H9 (cell line): ENCODE data around the gene SMIM1. TPM values are rescaled to one million over a fixed set of nuclear protein-coding genes. Genes with fewer than 3 reads are reported as not detected.

ENCODE experiments used
- DNase-seq: peaks from one replicate; pipeline ENCODE4 v3.0.0-alpha.2; 2017
- H2AFZ ChIP-seq: one replicate; pipeline ENCODE4 v1.6.1; 2013; ENCODE audit warnings: mild to moderate bottlenecking, low read length, control low read depth, moderate library complexity
- H2AK5ac ChIP-seq: 2 replicates; pipeline ENCODE4 v1.6.1; 2013; ENCODE audit warnings: low read length, control low read depth, mixed read lengths; ENCODE audit not compliant: insufficient read length
- H2BK120ac ChIP-seq: one replicate; pipeline ENCODE4 v1.6.1; 2013; ENCODE audit warnings: low read depth, mild to moderate bottlenecking, low read length, control low read depth, inconsistent platforms; ENCODE audit not compliant: poor library complexity, severe bottlenecking
- H2BK12ac ChIP-seq: 2 replicates; pipeline ENCODE4 v1.6.1; 2013; ENCODE audit warnings: low read length, control low read depth, mixed read lengths, low read depth; ENCODE audit not compliant: insufficient read length
- H2BK15ac ChIP-seq: 2 replicates; pipeline ENCODE4 v1.6.1; 2013; ENCODE audit warnings: low read depth, low read length, control low read depth
- H2BK20ac ChIP-seq: one replicate; pipeline ENCODE4 v1.6.1; 2013; ENCODE audit warnings: low read depth, mild to moderate bottlenecking, low read length, control low read depth, inconsistent platforms; ENCODE audit not compliant: poor library complexity, severe bottlenecking
- H2BK5ac ChIP-seq: 2 replicates; pipeline ENCODE4 v1.6.1; 2013; ENCODE audit warnings: low read length, control low read depth, mixed read lengths; ENCODE audit not compliant: insufficient read length
- H3K14ac ChIP-seq: 2 replicates; pipeline ENCODE4 v1.6.1; 2013; ENCODE audit warnings: low read length, control low read depth; ENCODE audit not compliant: insufficient read depth
- H3K18ac ChIP-seq: 2 replicates; pipeline ENCODE4 v1.6.1; 2013; ENCODE audit warnings: low read depth, mild to moderate bottlenecking, mixed read lengths, low read length, control low read depth; ENCODE audit not compliant: insufficient read length
- H3K23ac ChIP-seq: 2 replicates; pipeline ENCODE4 v1.6.1; 2013; ENCODE audit warnings: low read length, control low read depth, mixed read lengths, low read depth; ENCODE audit not compliant: insufficient read length
- H3K23me2 ChIP-seq: 2 replicates; pipeline ENCODE4 v1.6.1; 2013; ENCODE audit warnings: low read depth, mild to moderate bottlenecking, mixed read lengths, low read length, control low read depth; ENCODE audit not compliant: insufficient read length, poor library complexity, severe bottlenecking
- H3K27ac ChIP-seq: 2 replicates; pipeline ENCODE4 v1.5.1; 2013; ENCODE audit warnings: low read length, control low read depth, mixed read lengths, low read depth; ENCODE audit not compliant: insufficient read length
- H3K27me3 ChIP-seq: 2 replicates; pipeline ENCODE4 v1.6.1; 2013; ENCODE audit warnings: low read length, control low read depth, inconsistent platforms; ENCODE audit not compliant: insufficient read depth
- H3K4ac ChIP-seq: 2 replicates; pipeline ENCODE4 v1.6.1; 2013; ENCODE audit warnings: low read depth, mild to moderate bottlenecking, control low read depth, inconsistent platforms, low read length, moderate library complexity
- H3K4me1 ChIP-seq: 2 replicates; pipeline ENCODE4 v1.6.1; 2013; ENCODE audit warnings: low read length, control low read depth, inconsistent platforms; ENCODE audit not compliant: insufficient read depth
- H3K4me2 ChIP-seq: 2 replicates; pipeline ENCODE4 v1.6.1; 2013; ENCODE audit warnings: low read length, control low read depth, mixed read lengths; ENCODE audit not compliant: insufficient read length, insufficient read depth
- H3K56ac ChIP-seq: 2 replicates; pipeline ENCODE4 v1.6.1; 2013; ENCODE audit warnings: low read depth, mild to moderate bottlenecking, mixed read lengths, low read length, control low read depth; ENCODE audit not compliant: insufficient read length
- H3K79me1 ChIP-seq: 2 replicates; pipeline ENCODE4 v1.6.1; 2013; ENCODE audit warnings: low read depth, mild to moderate bottlenecking, moderate library complexity, low read length, control low read depth, inconsistent platforms; ENCODE audit not compliant: insufficient read depth, poor library complexity, severe bottlenecking
- H3K79me2 ChIP-seq: 2 replicates; pipeline ENCODE4 v1.6.1; 2013; ENCODE audit warnings: low read length, control low read depth, inconsistent platforms; ENCODE audit not compliant: insufficient read depth
- H3K9ac ChIP-seq: 2 replicates; pipeline ENCODE4 v1.6.1; 2013; ENCODE audit warnings: low read length, control low read depth, mixed read lengths; ENCODE audit not compliant: insufficient read length; ENCODE audit errors: extremely low read depth
- H3K9me3 ChIP-seq: one replicate; pipeline ENCODE4 v1.6.1; 2013; ENCODE audit warnings: low read depth, low read length, inconsistent platforms; ENCODE audit not compliant: control insufficient read depth
- H3T11ph ChIP-seq: one replicate; pipeline ENCODE4 v1.6.1; 2013; ENCODE audit warnings: mild to moderate bottlenecking, low read length, control low read depth, inconsistent platforms
- H4K20me1 ChIP-seq: one replicate; pipeline ENCODE4 v1.6.1; 2013; ENCODE audit not compliant: control insufficient read depth, insufficient read length, insufficient read depth
- H4K5ac ChIP-seq: 2 replicates; pipeline ENCODE4 v1.6.1; 2013; ENCODE audit warnings: low read depth, mild to moderate bottlenecking, mixed read lengths, low read length, control low read depth; ENCODE audit not compliant: insufficient read length
- H4K8ac ChIP-seq: replicated peaks from 2 replicates; pipeline ENCODE4 v1.6.1; 2013; ENCODE audit warnings: low read length, control low read depth, mixed read lengths, low read depth; ENCODE audit not compliant: insufficient read length
- H4K91ac ChIP-seq: 2 replicates; pipeline ENCODE4 v1.6.1; 2013; ENCODE audit warnings: low read depth, mild to moderate bottlenecking, moderate library complexity, mixed read lengths, low read length, control low read depth; ENCODE audit not compliant: insufficient read length
- H3K27ac Mint-ChIP-seq, 3 experiments: 2 replicates in 2 of 3; 3 replicates in 1 of 3; pipeline ENCODE4 v1.8.0; 2020 to 2021; ENCODE audit warnings: mixed read lengths in 3 of 3, mild to moderate bottlenecking in 1 of 3, moderate library complexity in 1 of 3
- H3K27me3 Mint-ChIP-seq: 2 replicates; pipeline ENCODE4 v1.8.0; 2021; ENCODE audit warnings: low read depth, mild to moderate bottlenecking, moderate library complexity, mixed read lengths
- H3K36me3 Mint-ChIP-seq, 3 experiments: 2 replicates in 2 of 3; 3 replicates in 1 of 3; pipeline ENCODE4 v1.8.0; 2020 to 2021; ENCODE audit warnings: low read depth in 3 of 3, mixed read lengths in 3 of 3; ENCODE audit not compliant: insufficient read depth in 1 of 3
- H3K4me1 Mint-ChIP-seq, 2 experiments: 2 replicates each; pipeline ENCODE4 v1.8.0; 2020; ENCODE audit warnings: mixed read lengths in 2 of 2
- H3K4me3 Mint-ChIP-seq, 2 experiments: 2 replicates in 1 of 2; 3 replicates in 1 of 2; pipeline ENCODE4 v1.8.0; 2020 to 2021; ENCODE audit warnings: mild to moderate bottlenecking in 2 of 2, mixed read lengths in 2 of 2, moderate library complexity in 1 of 2
- H3K9me3 Mint-ChIP-seq, 2 experiments: 2 replicates in 1 of 2; 3 replicates in 1 of 2; pipeline ENCODE4 v1.8.0; 2020; ENCODE audit warnings: mild to moderate bottlenecking in 2 of 2, mixed read lengths in 2 of 2, moderate library complexity in 1 of 2
- CTCF ChIP-seq: fragments of 200-600 bp; sonication (generic); conservative IDR thresholded peaks from 3 replicates; pipeline ENCODE4 v1.8.0; 2021; ENCODE audit warnings: antibody characterized with exemption, mild to moderate bottlenecking
- WGBS: extraction: QIAGEN DNeasy Blood & Tissue Kit; methylation state at CpG from one replicate; pipeline ENCODE4 v1.1.7; 2013; ENCODE audit warnings: missing lambda C conversion rate, low lambda C conversion rate, mixed read lengths; ENCODE audit not compliant: insufficient read length; ENCODE audit errors: extremely low coverage; 5-methylcytosine and 5-hydroxymethylcytosine counted together
- total RNA-seq: library from RNA; stranded (reverse); gene quantifications from 2 replicates; pipeline ENCODE4 v1.2.1, GENCODE V29; 2021

SMIM1 gene
- total RNA-seq, 1 experiment from 2014 or later: 5.3 TPM

GRCh38 chr1:3725366-3725765 is 47.2 kb upstream of the SMIM1 start:
- Histone ChIP-seq H3K18ac (no peak overlapping the region), H2BK20ac (no peak overlapping the region), H3K9ac (no peak overlapping the region), H3K4me1 (no peaks in the 10 kb centered on the region; the same call in 1 of the 2 replicates), H3K79me2 (no peaks in the 10 kb centered on the region), H3K27ac (no peak overlapping the region), H4K20me1 (no peaks in the 10 kb centered on the region), H3K23me2 (no peaks in the 10 kb centered on the region), H4K91ac (no peak overlapping the region), H3K4ac (no peak overlapping the region), H3K23ac (no peak overlapping the region), H3K9me3 (no peaks in the 10 kb centered on the region), H3T11ph (no peak overlapping the region), H3K56ac (no peak overlapping the region), H2AFZ (no peak overlapping the region), H3K14ac (no peak overlapping the region), H2AK5ac (no peak overlapping the region), H3K27me3 (no peaks in the 10 kb centered on the region; the same call in 1 of the 2 replicates), H3K4me2 (no peak overlapping the region), H2BK15ac (no peak overlapping the region), H2BK12ac (no peak overlapping the region), H4K8ac (no peak overlapping the region), H3K79me1 (no peaks in the 10 kb centered on the region), H2BK120ac (no peak overlapping the region), H4K5ac (no peak overlapping the region), H2BK5ac (no peak overlapping the region)
- 100% methylated on average over 2 of the region's 2 CpGs for WGBS
- no peak for DNase-seq
- H3K4me1 Mint-ChIP-seq: peaks cover 2 to 3% of the 10 kb centered on the region in 2 experiments; a peak in 1 of 4 replicates
- H3K27me3 Mint-ChIP-seq: peaks cover 12% of the 10 kb centered on the region
- H3K4me3 Mint-ChIP-seq: no peak overlapping the region
- TF ChIP-seq CTCF: no peak
- H3K9me3 Mint-ChIP-seq: no peaks in the 10 kb centered on the region
- H3K36me3 Mint-ChIP-seq: no peaks in the 10 kb centered on the region
- H3K27ac Mint-ChIP-seq: no peak overlapping the region
